IMR-90 (cell line): Measurements from ENCODE around the gene RGS17. TPM values are rescaled to one million over a fixed set of nuclear protein-coding genes. Genes with fewer than 3 reads are reported as not detected.

Experiments used
- ATAC-seq: fragments of 200-7000 bp; cut with Tn5 transposase; 2 replicates; pipeline ENCODE4 v1.9.1; 2020; ENCODE audit warnings: low read depth, mild to moderate bottlenecking, moderate library complexity
- BruUV-seq: library from RNA; stranded (reverse); fragments of 400-500 nt; replicated peaks from 2 replicates; lab custom pipeline; 2021; lab: Mats Ljungman, UMichigan
- CTCF ChIA-PET: fragments of 300-600 bp; formaldehyde crosslinking; extraction: SDS; loops from one replicate; lab custom pipeline; 2021; ENCODE audit warnings: antibody characterized with exemption; lab: Yijun Ruan, JAX
- POLR2A ChIA-PET: fragments of 300-600 bp; sonication (Branson Sonifier 250); formaldehyde crosslinking; loops from one replicate; lab custom pipeline; 2022; ENCODE audit warnings: antibody characterized with exemption; ENCODE audit not compliant: unreplicated experiment; lab: Charles Lee
- DNase-seq: peaks from one replicate; pipeline ENCODE4 v3.0.0; 2013
- H2AFZ ChIP-seq: replicated peaks from 2 replicates; pipeline ENCODE3; 2013; ENCODE audit warnings: low read length, mild to moderate bottlenecking; ENCODE audit not compliant: poor library complexity
- H2AK5ac ChIP-seq: 2 replicates; pipeline ENCODE4 v1.6.1; 2013; ENCODE audit warnings: low read depth, low read length, inconsistent platforms
- H2AK9ac ChIP-seq: replicated peaks from 2 replicates; pipeline ENCODE3; 2013; ENCODE audit warnings: mild to moderate bottlenecking, low read depth, low read length, moderate library complexity; ENCODE audit not compliant: poor library complexity
- H2BK120ac ChIP-seq: 2 replicates; pipeline ENCODE4 v1.6.1; 2013; ENCODE audit warnings: low read depth, low read length, inconsistent platforms
- H2BK15ac ChIP-seq: 3 replicates; pipeline ENCODE4 v1.6.1; 2013; ENCODE audit warnings: low read depth, low read length, inconsistent platforms
- H2BK20ac ChIP-seq: 2 replicates; pipeline ENCODE4 v1.6.1; 2013; ENCODE audit warnings: low read depth, mild to moderate bottlenecking, inconsistent platforms, low read length, moderate library complexity
- H2BK5ac ChIP-seq: 2 replicates; pipeline ENCODE4 v1.6.1; 2013; ENCODE audit warnings: mild to moderate bottlenecking, low read depth, low read length, inconsistent platforms; ENCODE audit not compliant: poor library complexity, severe bottlenecking
- H3K14ac ChIP-seq: replicated peaks from 2 replicates; pipeline ENCODE4 v1.6.1; 2013; ENCODE audit warnings: low read depth, low read length, inconsistent platforms
- H3K18ac ChIP-seq: 2 replicates; pipeline ENCODE4 v1.6.1; 2013; ENCODE audit warnings: low read depth, low read length, control low read depth
- H3K23ac ChIP-seq: 2 replicates; pipeline ENCODE4 v1.6.1; 2013; ENCODE audit warnings: low read depth, low read length, inconsistent platforms
- H3K27ac ChIP-seq: 2 replicates; pipeline ENCODE4 v1.5.1; 2013; ENCODE audit warnings: mild to moderate bottlenecking, control low read depth, low read length; ENCODE audit not compliant: insufficient read depth
- H3K27me3 ChIP-seq: 2 replicates; pipeline ENCODE4 v1.6.1; 2013; ENCODE audit warnings: low read length; ENCODE audit not compliant: control insufficient read depth, insufficient read depth
- H3K36me3 ChIP-seq: 2 replicates; pipeline ENCODE4 v1.6.1; 2013; ENCODE audit warnings: low read length, mixed read lengths; ENCODE audit not compliant: control insufficient read depth, insufficient read depth
- H3K4ac ChIP-seq: 2 replicates; pipeline ENCODE4 v1.6.1; 2013; ENCODE audit warnings: low read depth, low read length, inconsistent platforms
- H3K4me1 ChIP-seq: 2 replicates; pipeline ENCODE4 v1.6.1; 2013; ENCODE audit warnings: low read length, mixed read lengths; ENCODE audit not compliant: control insufficient read depth, insufficient read depth
- H3K4me2 ChIP-seq: 2 replicates; pipeline ENCODE4 v1.6.1; 2013; ENCODE audit warnings: low read depth, mild to moderate bottlenecking, control low read depth, low read length, moderate library complexity
- H3K4me3 ChIP-seq: 2 replicates; pipeline ENCODE4 v1.5.1; 2013; ENCODE audit warnings: low read depth, mild to moderate bottlenecking, control low read depth, low read length, moderate library complexity; ENCODE audit not compliant: insufficient read depth
- H3K56ac ChIP-seq: 2 replicates; pipeline ENCODE4 v1.6.1; 2013; ENCODE audit warnings: low read length, inconsistent platforms; ENCODE audit not compliant: insufficient read depth; ENCODE audit errors: extremely low read depth
- H3K79me1 ChIP-seq, 2 experiments: 2 replicates each; pipeline ENCODE4 v1.6.1; 2013; ENCODE audit warnings: low read length in 2 of 2, inconsistent platforms in 1 of 2, low read depth in 1 of 2
- H3K9ac ChIP-seq: 2 replicates; pipeline ENCODE4 v1.6.1; 2013; ENCODE audit warnings: low read depth, low read length, control low read depth
- H3K9me1 ChIP-seq: 2 replicates; pipeline ENCODE4 v1.6.1; 2013; ENCODE audit warnings: low read length, inconsistent platforms; ENCODE audit not compliant: insufficient read depth
- H3K9me3 ChIP-seq: 2 replicates; pipeline ENCODE4 v1.6.1; 2013; ENCODE audit warnings: low read length; ENCODE audit not compliant: control insufficient read depth, insufficient read depth
- H4K20me1 ChIP-seq: 2 replicates; pipeline ENCODE4 v1.6.1; 2013; ENCODE audit warnings: low read length, inconsistent platforms; ENCODE audit not compliant: insufficient read depth
- H4K5ac ChIP-seq: 2 replicates; pipeline ENCODE4 v1.6.1; 2013; ENCODE audit warnings: mild to moderate bottlenecking, low read depth, low read length, control low read depth
- H4K8ac ChIP-seq, 2 experiments: 2 replicates each; pipeline ENCODE4 v1.6.1; 2013; ENCODE audit warnings: low read depth in 2 of 2, low read length in 2 of 2, control low read depth in 1 of 2, inconsistent platforms in 1 of 2
- H4K91ac ChIP-seq: 2 replicates; pipeline ENCODE4 v1.6.1; 2013; ENCODE audit warnings: low read depth, low read length, inconsistent platforms; ENCODE audit not compliant: insufficient read depth
- BHLHE40 ChIP-seq: fragments of 150-350 bp; IDR thresholded peaks from 2 replicates; pipeline ENCODE4 v1.6.1; 2016; ENCODE audit warnings: mild to moderate bottlenecking, low read depth, low read length
- WGBS, 2 experiments: methylation state at CpG; one replicate each; pipeline versions ENCODE4 v1.1.5 to v1.1.7; 2013; ENCODE audit warnings: missing lambda C conversion rate in 2 of 2; ENCODE audit not compliant: insufficient read length in 1 of 2; ENCODE audit errors: extremely low coverage in 2 of 2; 5-methylcytosine and 5-hydroxymethylcytosine counted together
- dilution Hi-C: fragments of 300-500 bp; cut with HindIII; formaldehyde crosslinking; loops from one replicate; pipeline ENCODE4 v1.14.3; 2018; ENCODE audit warnings: low sequenced_read_pairs; ENCODE audit not compliant: unreplicated experiment
- in situ Hi-C: fragments of 300-500 bp; cut with MboI; formaldehyde crosslinking; loops from 3 replicates; pipeline ENCODE4 v1.14.3; 2019; ENCODE audit warnings: low sequenced_read_pairs, inconsistent platforms, mixed read lengths
- intact Hi-C: fragments of 100-400 bp; cut with micrococcal nuclease; formaldehyde crosslinking; loops from 2 replicates; pipeline ENCODE4 v1.10.0; 2022
- polyA plus RNA-seq, 3 experiments: library from polyadenylated mRNA; depleted of rRNA; stranded (reverse); fragments of >200 nt; gene quantifications; 2 replicates each; pipeline ENCODE4 v1.2.3, GENCODE V29; 2012; ENCODE audit warnings: low replicate concordance in 1 of 3
- total RNA-seq: library from RNA; depleted of rRNA; stranded (reverse); fragments of >200 nt; gene quantifications from 2 replicates; pipeline ENCODE4 v1.2.3, GENCODE V29; 2012

RGS17 gene
- total and polyA plus RNA-seq, 2 of the 4 experiments (the other 2 are of a cell fraction), result 0.75 to 1.4 TPM

GRCh38 chr6:152984513-152984872 is 146.6 kb downstream of the RGS17 start:
- in situ Hi-C loops, result no loop called here
- no peaks in the 10 kb centered on the region for H3K27me3 ChIP-seq
- peak overlapping the region; percentile 50; the same call in 1 of the 2 replicates for H3K18ac ChIP-seq
- no peak for DNase-seq
- H3K4me3 ChIP-seq, result peak overlapping the region; percentile 73
- intact Hi-C loops, result loop anchor here (5.0 kb wide), 1 partner anchor 602 kb away; no protein-coding TSS in a partner anchor
- peak overlapping the region; percentile 96 for H3K14ac ChIP-seq
- 4% methylated on average over 5 of the region's 7 CpGs; no CpG with 5 or more reads in 1 of the 2 experiments for WGBS, 2 experiments
- H2BK120ac ChIP-seq, result peak overlapping the region; percentile 69; the same call in 1 of the 2 replicates
- H2BK5ac ChIP-seq, result peak overlapping the region; percentile 74
- H4K91ac ChIP-seq, result peak overlapping the region; percentile 74; the same call in 1 of the 2 replicates
- H3K4me2 ChIP-seq, result peak overlapping the region; percentile 64
- peak overlapping the region; percentile 7 for H2AK9ac ChIP-seq
- no peaks in the 10 kb centered on the region for H3K9me3 ChIP-seq
- H3K56ac ChIP-seq, result peak overlapping the region; percentile 45
- peaks cover 4 to 18% of the 10 kb centered on the region in 2 experiments; a peak in 2 of 4 replicates for H3K79me1 ChIP-seq
- no peaks in the 10 kb centered on the region for H3K9me1 ChIP-seq
- no TSS peak for BruUV-seq
- H2BK15ac ChIP-seq, result peak overlapping the region; percentile 18; the same call in 1 of the 3 replicates
- H4K5ac ChIP-seq, result peak overlapping the region; percentile 70
- peak overlapping the region; percentile 79 for H3K9ac ChIP-seq
- peak overlapping the region; percentile 78 to 98 for H4K8ac ChIP-seq
- ChIA-PET CTCF (no interaction called here), POLR2A (no interaction called here)
- H2AK5ac ChIP-seq, result peak overlapping the region; percentile 54
- H4K20me1 ChIP-seq, result peaks cover 7% of the 10 kb centered on the region; the same call in 1 of the 2 replicates
- peak overlapping the region; percentile 63 for H2AFZ ChIP-seq
- TF ChIP-seq BHLHE40, result no peak
- peak overlapping the region; percentile 90 for H3K4ac ChIP-seq
- H3K23ac ChIP-seq, result peak overlapping the region; percentile 89
- H3K36me3 ChIP-seq, result no peaks in the 10 kb centered on the region
- no peak for ATAC-seq
- H3K27ac ChIP-seq, result peak overlapping the region; percentile 70
- peaks cover 5% of the 10 kb centered on the region for H3K4me1 ChIP-seq
- dilution Hi-C loops, result no loop called here
- H2BK20ac ChIP-seq, result peak overlapping the region; percentile 22; the same call in 1 of the 2 replicates
